HCT116 (cell line): Measurements from ENCODE around the gene DNAH9. TPM values are rescaled to one million over a fixed set of nuclear protein-coding genes. Genes with fewer than 3 reads are reported as not detected.

Experiments used
- ATAC-seq: fragments of 200-7000 bp; cut with Tn5 transposase; 2 replicates; pipeline ENCODE4 v1.9.1; 2020; ENCODE audit warnings: mild to moderate bottlenecking, moderate library complexity
- BruUV-seq: library from RNA; stranded (reverse); fragments of 400-500 nt; replicated peaks from 2 replicates; lab custom pipeline; 2021; lab: Mats Ljungman, UMichigan
- CTCF ChIA-PET: fragments of 300-600 bp; sonication (Branson Sonifier 250); formaldehyde crosslinking; loops from one replicate; lab custom pipeline; 2021; ENCODE audit warnings: antibody characterized with exemption; lab: Charles Lee
- POLR2A ChIA-PET: fragments of 300-600, 350-600 bp; sonication (Branson Sonifier 250); formaldehyde crosslinking; loops from one replicate; lab custom pipeline; 2021; ENCODE audit warnings: antibody characterized with exemption; lab: Charles Lee
- RAD21 ChIA-PET, 2 experiments: fragments of 300-600 bp; sonication (Branson Sonifier 250); formaldehyde crosslinking; loops; one replicate each; lab custom pipeline; 2023; ENCODE audit warnings: low total read pairs in 2 of 2; ENCODE audit not compliant: uncharacterized antibody in 2 of 2, unreplicated experiment in 2 of 2, low non-redundant PET in 1 of 2; lab: Charles Lee
- DNase-seq: peaks from one replicate; pipeline ENCODE4 v3.0.0-alpha.2; 2010; ENCODE audit warnings: low read depth, low spot score
- H2AFZ ChIP-seq: fragments of 200-600 bp; shearing (Covaris generic), sonication (generic); 2 replicates; pipeline ENCODE4 v1.6.1; 2017; ENCODE audit warnings: low read depth, mixed run types, mixed read lengths, antibody characterized with exemption, low read length; ENCODE audit not compliant: poor library complexity, severe bottlenecking
- H3K27ac ChIP-seq: 2 replicates; pipeline ENCODE4 v1.5.1; 2012; ENCODE audit warnings: low read depth, low read length
- H3K27me3 ChIP-seq: fragments of 200-600 bp; sonication (generic); 2 replicates; pipeline ENCODE4 v1.6.1; 2016; ENCODE audit warnings: mixed run types, low read length, mixed read lengths; ENCODE audit not compliant: insufficient read depth
- H3K36me3 ChIP-seq, 2 experiments: fragments of 200-500 bp in 1 of 2; fragments of 200-600 bp in 1 of 2; sonication (Bioruptor generic) in 1 of 2; sonication (generic) in 1 of 2; 2 replicates each; pipeline versions ENCODE4 v1.5.1 to v1.6.1; 2014 to 2016; ENCODE audit warnings: low read length in 2 of 2, inconsistent platforms in 1 of 2, mixed read lengths in 1 of 2, mixed run types in 1 of 2; ENCODE audit not compliant: insufficient read depth in 2 of 2, control insufficient read depth in 1 of 2
- H3K4me1 ChIP-seq, 2 experiments: fragments of 200-600 bp in 1 of 2; sonication (generic) in 1 of 2; 2 replicates each; pipeline versions ENCODE4 v1.5.1 to v1.6.1; 2012 to 2017; ENCODE audit warnings: low read length in 2 of 2, inconsistent platforms in 1 of 2, mild to moderate bottlenecking in 1 of 2, mixed read lengths in 1 of 2, mixed run types in 1 of 2, moderate library complexity in 1 of 2; ENCODE audit not compliant: insufficient read depth in 2 of 2, control insufficient read depth in 1 of 2
- H3K4me2 ChIP-seq: fragments of 200-600 bp; sonication (generic); 2 replicates; pipeline ENCODE4 v1.6.1; 2017; ENCODE audit warnings: mixed run types, low read length, mixed read lengths
- H3K4me3 ChIP-seq, 2 experiments: fragments of 200-600 bp in 1 of 2; sonication (generic) in 1 of 2; replicated peaks in 1 of 2; 2 replicates each; pipeline ENCODE4 v1.5.1; 2011 to 2016; ENCODE audit warnings: low read length in 2 of 2, control low read depth in 1 of 2, low read depth in 1 of 2, mild to moderate bottlenecking in 1 of 2, mixed read lengths in 1 of 2, mixed run types in 1 of 2
- H3K79me2 ChIP-seq: fragments of 200-600 bp; sonication (generic); 2 replicates; pipeline ENCODE4 v1.6.1; 2017; ENCODE audit warnings: mild to moderate bottlenecking, mixed run types, low read length, moderate library complexity, mixed read lengths; ENCODE audit not compliant: insufficient read depth
- H3K9ac ChIP-seq: fragments of 200-600 bp; sonication (generic); 2 replicates; pipeline ENCODE4 v1.6.1; 2016; ENCODE audit warnings: low read length, mixed read lengths
- H3K9me2 ChIP-seq: fragments of 200-600 bp; sonication (generic), shearing (Covaris generic); 2 replicates; pipeline ENCODE4 v1.6.1; 2017; ENCODE audit warnings: mixed run types, mild to moderate bottlenecking, moderate library complexity; ENCODE audit not compliant: insufficient read depth
- H3K9me3 ChIP-seq, 2 experiments: fragments of 200-500 bp in 1 of 2; fragments of 200-600 bp in 1 of 2; sonication (Bioruptor generic) in 1 of 2; sonication (generic) in 1 of 2; 2 replicates each; pipeline ENCODE4 v1.6.1; 2014 to 2017; ENCODE audit warnings: low read length in 2 of 2, mixed read lengths in 2 of 2, inconsistent platforms in 1 of 2, low read depth in 1 of 2, mild to moderate bottlenecking in 1 of 2, mixed run types in 1 of 2, moderate library complexity in 1 of 2; ENCODE audit not compliant: control insufficient read depth in 1 of 2, insufficient read depth in 1 of 2
- H4K20me1 ChIP-seq: fragments of 200-600 bp; sonication (generic), shearing (Covaris generic); 2 replicates; pipeline ENCODE4 v1.6.1; 2017; ENCODE audit warnings: mixed run types, mild to moderate bottlenecking, moderate library complexity; ENCODE audit not compliant: insufficient read depth
- CBX3 ChIP-seq: IDR thresholded peaks from 2 replicates; pipeline ENCODE4 v1.6.1; 2012; ENCODE audit warnings: low read depth
- CEBPB ChIP-seq: IDR thresholded peaks from 2 replicates; pipeline ENCODE4 v1.6.1; 2012; ENCODE audit warnings: low read depth
- EGR1 ChIP-seq: IDR thresholded peaks from 2 replicates; pipeline ENCODE4 v1.6.1; 2012; ENCODE audit warnings: low read depth
- ELF1 ChIP-seq: IDR thresholded peaks from 2 replicates; pipeline ENCODE4 v1.6.1; 2012; ENCODE audit warnings: low read depth, borderline replicate concordance
- EZH2 ChIP-seq: fragments of 200-600 bp; sonication (generic); IDR thresholded peaks from 2 replicates; pipeline ENCODE4 v1.6.1; 2017; ENCODE audit warnings: antibody characterized with exemption, mixed run types
- EZH2phosphoT487 ChIP-seq: fragments of 200-600 bp; IDR thresholded peaks from 2 replicates; pipeline ENCODE4 v1.6.1; 2018; ENCODE audit warnings: antibody characterized with exemption, borderline replicate concordance
- POLR2A ChIP-seq: IDR thresholded peaks from 2 replicates; pipeline ENCODE4 v1.7.0; 2011; ENCODE audit warnings: borderline replicate concordance; ENCODE audit not compliant: insufficient read depth, insufficient read length; ENCODE audit errors: extremely low read depth
- SIN3A ChIP-seq: IDR thresholded peaks from 2 replicates; pipeline ENCODE4 v1.6.1; 2012; ENCODE audit warnings: low read depth
- TCF7L2 ChIP-seq: IDR thresholded peaks from 2 replicates; pipeline ENCODE4 v1.7.0; 2011; ENCODE audit warnings: borderline replicate concordance, inconsistent platforms; ENCODE audit not compliant: insufficient read depth, insufficient read length; ENCODE audit errors: extremely low read depth
- YY1 ChIP-seq: IDR thresholded peaks from 2 replicates; pipeline ENCODE4 v1.6.1; 2011; ENCODE audit warnings: low read length, low read depth, moderate library complexity, mild to moderate bottlenecking; ENCODE audit not compliant: insufficient replicate concordance; ENCODE audit errors: extremely low read depth
- ZNF274 ChIP-seq: fragments of 200-500 bp; sonication (Bioruptor generic); IDR thresholded peaks from 2 replicates; pipeline ENCODE4 v1.6.1; 2014; ENCODE audit warnings: mild to moderate bottlenecking, low read depth, low read length, inconsistent platforms
- intact Hi-C: fragments of 100-400 bp; cut with micrococcal nuclease; formaldehyde crosslinking; loops from 2 replicates; pipeline ENCODE4 v1.10.0; 2022
- total RNA-seq: library from RNA; stranded (reverse); gene quantifications from one replicate; pipeline ENCODE4 v1.2.1, GENCODE V29; 2021; ENCODE audit not compliant: unreplicated experiment
- TF ChIP-seq, protein P1 (sequence below): IDR thresholded peaks from 2 replicates; pipeline ENCODE4 v1.6.1; 2011; ENCODE audit warnings: mild to moderate bottlenecking, low read length, moderate library complexity; ENCODE audit not compliant: insufficient replicate concordance; ENCODE audit errors: extremely low read depth

Gene DNAH9
- total RNA-seq, 1 experiment from 2014 or later = not detected

DNA sequence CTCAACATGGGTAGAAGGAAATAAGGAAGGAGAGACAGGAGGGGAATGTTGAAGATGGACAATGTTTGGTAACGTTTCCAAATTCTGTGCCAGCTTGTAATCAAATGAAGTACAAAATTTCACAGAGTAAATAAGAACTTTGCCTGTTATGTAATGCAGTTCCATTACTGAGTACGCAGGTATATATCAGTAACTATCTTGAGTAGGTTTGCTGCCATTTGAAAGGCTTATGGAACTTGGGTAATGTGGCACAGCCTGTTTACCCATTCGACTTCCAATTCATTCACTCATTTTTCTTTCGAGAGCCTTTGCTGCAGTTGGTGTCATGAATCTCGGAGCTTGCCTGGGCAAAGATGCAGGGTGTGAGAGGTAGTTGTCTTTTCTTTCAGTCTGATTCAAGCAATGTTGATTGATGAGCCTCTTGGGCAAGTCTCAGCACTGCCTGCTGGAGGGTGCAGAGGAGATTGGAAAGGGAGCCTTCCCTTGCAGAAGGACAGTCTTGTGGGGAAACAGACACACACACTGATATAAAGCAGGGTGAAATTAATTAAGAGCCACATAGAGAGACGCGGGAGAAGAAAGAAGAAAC lies 345.6 kb downstream of the DNAH9 start:
- Histone ChIP-seq H3K9me2 (no peaks in the 10 kb centered on the region), H2AFZ (no peak overlapping the region), H3K4me3 (no peak overlapping the region), H3K9ac (no peak overlapping the region), H3K79me2 (no peaks in the 10 kb centered on the region), H3K27ac (no peak overlapping the region), H3K36me3 (no peaks in the 10 kb centered on the region), H3K4me1 (peaks cover 12 to 21% of the 10 kb centered on the region in 2 experiments), H3K27me3 (no peaks in the 10 kb centered on the region; the same call in 1 of the 2 replicates), H3K4me2 (no peak overlapping the region), H4K20me1 (no peaks in the 10 kb centered on the region), H3K9me3 (no peaks in the 10 kb centered on the region)
- ChIA-PET RAD21 (no interaction called here), CTCF (interaction anchor here (1.8 kb wide), 1 partner anchor 8 kb away, joined by 8 read pairs; no protein-coding TSS in a partner anchor), POLR2A (interaction anchor here (0.5 kb wide), 1 partner anchor 38 kb away, joined by 4 read pairs; no protein-coding TSS in a partner anchor)
- DNase-seq = no peak
- no TSS peak for BruUV-seq
- ATAC-seq = no peak
- intact Hi-C loops = no loop called here
- TF ChIP-seq EGR1 = no peak
- TF ChIP-seq, protein P1, sequence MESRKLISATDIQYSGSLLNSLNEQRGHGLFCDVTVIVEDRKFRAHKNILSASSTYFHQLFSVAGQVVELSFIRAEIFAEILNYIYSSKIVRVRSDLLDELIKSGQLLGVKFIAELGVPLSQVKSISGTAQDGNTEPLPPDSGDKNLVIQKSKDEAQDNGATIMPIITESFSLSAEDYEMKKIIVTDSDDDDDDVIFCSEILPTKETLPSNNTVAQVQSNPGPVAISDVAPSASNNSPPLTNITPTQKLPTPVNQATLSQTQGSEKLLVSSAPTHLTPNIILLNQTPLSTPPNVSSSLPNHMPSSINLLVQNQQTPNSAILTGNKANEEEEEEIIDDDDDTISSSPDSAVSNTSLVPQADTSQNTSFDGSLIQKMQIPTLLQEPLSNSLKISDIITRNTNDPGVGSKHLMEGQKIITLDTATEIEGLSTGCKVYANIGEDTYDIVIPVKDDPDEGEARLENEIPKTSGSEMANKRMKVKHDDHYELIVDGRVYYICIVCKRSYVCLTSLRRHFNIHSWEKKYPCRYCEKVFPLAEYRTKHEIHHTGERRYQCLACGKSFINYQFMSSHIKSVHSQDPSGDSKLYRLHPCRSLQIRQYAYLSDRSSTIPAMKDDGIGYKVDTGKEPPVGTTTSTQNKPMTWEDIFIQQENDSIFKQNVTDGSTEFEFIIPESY = no peak
- no peak for TF ChIP-seq EZH2
- no peak for TF ChIP-seq ELF1
- no peak for TF ChIP-seq EZH2phosphoT487
- TF ChIP-seq POLR2A = no peak
- no peak for TF ChIP-seq TCF7L2
- TF ChIP-seq SIN3A = no peak
- no peak for TF ChIP-seq CBX3
- TF ChIP-seq YY1 = no peak
- no peak for TF ChIP-seq CEBPB
- no peak for TF ChIP-seq ZNF274
- TF ChIP-seq, all 23 proteins: peak for 0
